SK-N-MC (cell line): ENCODE data around the gene CHST5.

ENCODE experiments used
- EZH2 ChIP-seq: fragments of 200-600 bp; sonication (generic); IDR thresholded peaks from one replicate; pipeline ENCODE4 v1.6.1; 2017; ENCODE audit warnings: antibody characterized with exemption
- POLR2AphosphoS5 ChIP-seq: IDR thresholded peaks from 2 replicates; pipeline ENCODE4 v1.6.1; 2012; ENCODE audit warnings: mild to moderate bottlenecking, low read depth, low read length, borderline replicate concordance

GRCh38 chr16:75494661-75495075 lies 41.2 kb downstream of the CHST5 start:
- no peak for TF ChIP-seq EZH2
- no peak for TF ChIP-seq POLR2AphosphoS5
